NCI-H69 (cell line): ENCODE results near the gene SRMS.

Experiments
- DNase-seq: peaks from one replicate; lab custom pipeline; 2025; lab: John Stamatoyannopoulos, UW

The SRMS gene

DNA sequence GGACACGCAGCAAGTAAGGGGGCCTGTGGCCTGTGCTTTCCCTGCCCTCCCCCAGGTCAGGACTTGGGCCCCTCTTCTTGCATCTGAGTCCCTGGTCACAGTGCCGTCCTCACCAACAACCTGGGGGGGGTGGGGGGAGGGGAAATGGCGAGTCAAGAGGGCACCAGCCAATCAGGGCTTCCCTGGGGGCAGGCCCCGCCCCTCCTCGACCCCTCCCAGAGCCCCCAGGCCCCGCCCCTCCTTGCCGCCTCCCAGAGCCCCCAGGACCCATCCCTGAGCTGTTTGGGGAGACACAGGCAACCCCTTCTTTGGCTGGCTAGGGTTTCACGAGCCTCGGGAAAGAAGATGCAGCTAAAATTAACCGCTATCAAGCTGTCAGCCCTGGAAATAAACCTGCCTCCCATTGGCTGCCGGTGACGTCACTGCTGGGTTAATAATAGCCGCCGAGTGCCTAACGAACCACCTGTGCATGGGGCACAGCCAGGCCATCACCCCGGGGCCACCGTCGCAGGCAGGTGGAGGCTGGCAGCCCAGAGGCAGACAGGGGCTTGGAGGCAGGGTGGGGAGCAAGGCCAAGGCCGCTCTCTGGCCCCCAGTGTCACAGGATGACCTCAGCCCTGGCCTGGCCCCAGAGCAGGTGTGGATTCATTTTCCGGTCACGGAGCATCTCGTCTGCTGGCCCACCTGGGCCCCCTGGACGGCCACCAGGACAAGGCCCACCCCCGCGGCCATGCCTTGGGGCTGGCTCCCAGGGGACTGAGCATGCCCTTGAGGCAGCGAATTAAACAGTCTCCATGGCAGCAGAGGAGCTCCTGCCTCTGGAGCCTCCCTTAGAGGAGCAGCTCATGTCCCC is 45.5 kb downstream of the SRMS start:
- DNase-seq, result peak; percentile 89

DNA sequence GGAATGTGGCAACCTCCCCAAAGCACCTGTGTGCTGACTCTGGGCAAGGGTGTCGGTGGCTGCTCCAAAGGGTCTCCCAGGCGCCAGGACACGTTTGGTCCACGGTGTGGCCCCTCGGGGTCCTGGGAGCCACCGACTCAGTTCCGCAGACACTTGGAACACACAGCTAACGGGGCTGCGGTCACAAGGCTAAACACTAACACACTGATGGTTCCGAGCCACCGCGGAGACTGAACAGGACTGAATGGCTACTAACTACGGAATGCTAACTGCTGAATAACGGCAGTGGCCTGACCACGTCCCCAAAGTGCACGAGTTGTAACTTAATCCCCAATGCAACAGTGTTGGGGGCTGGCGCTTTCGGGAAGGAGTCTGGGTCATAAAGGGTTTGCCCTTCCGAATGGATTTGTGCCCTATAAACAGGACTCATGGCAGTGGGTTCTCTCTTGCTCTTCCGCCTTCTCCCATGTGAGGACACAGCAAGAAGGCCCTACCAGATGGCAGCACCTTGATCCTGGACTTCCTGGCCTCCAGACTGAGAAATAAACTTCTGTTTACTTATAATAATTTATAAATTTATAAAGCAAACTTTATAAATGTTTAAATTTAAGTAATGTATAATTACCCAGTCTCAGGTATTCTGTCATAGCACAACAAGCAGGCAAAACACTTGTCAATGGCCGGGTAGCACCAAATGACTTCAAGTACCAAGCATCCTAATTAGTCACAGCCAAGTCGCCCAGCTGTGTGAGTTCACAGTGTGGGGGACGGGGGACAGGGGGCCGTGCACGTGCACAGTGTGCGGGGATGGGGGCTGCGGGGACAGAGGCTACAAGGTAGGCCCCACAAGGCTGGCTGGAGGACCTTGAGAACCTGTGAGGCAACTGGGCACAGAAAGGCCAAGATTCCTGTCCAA is 46.4 kb downstream of the SRMS start:
- DNase-seq, result peak; percentile 33

DNA sequence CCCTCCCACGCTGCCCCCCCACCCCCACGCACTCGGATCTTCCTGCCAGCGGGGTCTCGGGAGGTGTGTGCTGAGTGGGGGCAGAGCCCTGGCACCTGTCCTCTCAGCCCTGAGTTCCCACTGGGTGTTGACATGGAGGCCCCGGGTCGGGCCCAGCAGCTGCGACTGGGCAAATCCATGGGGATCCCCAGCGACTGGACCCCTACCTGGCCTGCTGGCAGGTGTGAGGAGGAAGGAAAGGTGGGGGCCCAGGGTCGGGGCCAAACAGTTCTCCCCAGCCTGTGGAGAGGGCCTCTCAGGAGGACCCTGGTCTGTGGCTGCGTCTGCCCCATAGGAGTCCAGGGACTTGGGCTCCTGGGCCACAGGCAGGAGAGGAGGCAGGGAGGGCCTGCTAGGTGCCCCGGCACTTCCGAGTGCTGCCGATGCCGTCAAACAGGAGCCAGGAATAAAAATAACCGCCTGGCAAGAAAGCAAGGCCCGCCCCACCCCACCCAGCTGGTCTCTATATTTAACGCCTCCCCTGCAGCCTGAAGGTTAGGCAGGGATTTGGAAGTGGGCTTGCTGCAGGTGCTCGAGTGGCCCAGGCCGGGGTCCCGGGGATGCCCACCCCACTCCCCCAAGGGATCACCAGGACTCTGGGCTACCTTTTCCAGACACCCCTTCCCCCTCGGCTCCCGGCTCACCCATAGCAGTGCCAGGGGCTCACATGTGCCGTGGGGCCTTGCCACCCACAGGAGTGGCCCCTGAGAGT is 47.2 kb downstream of the SRMS start:
- DNase-seq, result peak; percentile 16

DNA sequence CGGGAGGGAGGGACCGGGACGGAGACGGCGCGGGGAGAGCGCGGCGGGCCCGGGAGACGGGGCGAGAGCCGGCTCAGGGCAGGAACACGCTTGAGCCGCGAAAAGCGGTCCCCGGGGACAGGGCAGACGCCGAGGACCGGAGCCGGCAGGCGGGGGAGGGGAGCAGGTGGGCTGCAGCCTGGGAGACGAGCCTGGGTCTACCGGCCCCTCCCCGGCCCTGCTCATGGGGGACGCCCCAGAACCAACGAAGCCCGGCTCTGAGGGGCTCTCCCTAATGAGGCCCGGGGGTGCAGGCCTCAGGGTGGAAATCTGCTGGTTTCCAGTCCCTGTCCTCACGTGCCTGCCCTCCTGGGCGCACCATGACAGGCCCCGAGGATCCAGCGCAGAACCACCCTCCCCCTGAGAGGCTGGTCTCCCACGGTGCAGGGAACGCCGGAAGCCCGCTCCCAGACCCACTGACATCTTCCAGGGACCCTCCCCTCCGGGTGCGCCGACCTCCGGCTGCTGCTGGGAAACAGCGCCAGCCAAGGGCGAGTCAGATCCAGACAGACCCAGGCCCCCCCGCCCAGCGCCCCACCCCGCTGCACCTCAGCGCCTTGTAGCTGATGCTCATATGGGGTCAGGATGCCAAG is 48.1 kb downstream of the SRMS start:
- DNase-seq, result peak; percentile 80

DNA sequence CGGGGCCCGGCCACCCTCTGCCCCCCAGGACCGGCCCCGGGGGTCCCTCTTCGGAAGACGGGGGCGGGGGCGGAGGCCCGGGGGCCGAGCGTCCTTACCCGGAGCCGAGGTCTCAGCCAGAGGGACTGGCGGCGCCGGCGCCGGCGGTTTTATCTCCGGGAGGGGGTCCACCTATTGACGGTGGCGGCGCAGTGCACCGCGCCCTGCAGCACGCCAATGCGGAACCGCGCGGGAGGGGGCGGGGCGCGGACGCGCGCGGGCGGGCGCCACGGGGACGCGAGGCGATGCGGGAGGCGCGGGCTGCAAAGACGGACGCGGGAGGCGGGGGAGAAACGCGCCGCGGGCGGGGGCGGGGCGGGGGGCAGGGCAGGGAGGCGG is 48.6 kb downstream of the SRMS start, which contains the start of gene EEF1A2:
Gene EEF1A2 (minus strand): TSS at position 124 of the 378 bp plus-strand sequence. CDS start 1,320 bp downstream, outside the sequence.
- DNase-seq, result peak; percentile 80

- DNase-seq, result peak; percentile 57
Measured at GRCh38 chr20:63497946-63498935, 49.3 kb downstream of the SRMS start.

DNA sequence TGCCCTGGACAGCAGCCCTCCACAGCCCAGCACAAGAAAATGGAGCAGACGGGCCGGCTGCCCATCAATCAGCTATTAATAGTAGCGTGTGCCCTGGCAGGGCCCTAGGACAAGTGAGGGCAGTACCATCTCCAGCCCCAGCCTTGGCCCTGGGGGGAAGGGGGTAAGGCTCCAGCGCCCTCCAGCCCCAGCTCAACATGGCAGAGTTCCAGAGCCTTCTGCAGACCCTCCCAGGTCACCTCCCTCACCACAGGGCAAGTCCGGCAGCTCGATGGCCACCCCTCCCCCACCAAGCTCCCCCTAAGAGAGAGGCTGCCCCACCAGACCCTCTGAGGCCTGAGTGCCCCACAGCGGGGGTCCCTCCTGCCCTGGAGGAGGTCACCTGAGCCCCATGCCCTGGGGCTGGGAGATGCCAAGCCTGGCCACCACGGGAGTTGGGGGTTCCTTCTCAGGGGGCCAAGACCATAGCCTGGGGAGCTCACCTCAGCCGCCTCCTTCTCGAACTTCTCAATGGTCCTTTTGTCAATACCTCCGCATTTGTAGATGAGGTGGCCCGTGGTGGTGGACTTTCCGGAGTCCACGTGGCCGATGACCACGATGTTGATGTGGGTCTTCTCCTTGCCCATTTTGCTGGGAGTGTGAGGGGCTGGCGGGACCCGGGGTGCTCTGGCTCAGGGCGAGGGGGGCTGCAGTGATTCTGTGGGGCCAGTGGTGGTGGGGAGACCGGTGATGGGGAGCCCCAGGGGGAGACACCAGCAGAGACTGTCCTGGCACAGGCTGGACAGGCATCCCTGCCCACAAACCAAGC is 50.2 kb downstream of the SRMS start:
- no peak for DNase-seq

DNA sequence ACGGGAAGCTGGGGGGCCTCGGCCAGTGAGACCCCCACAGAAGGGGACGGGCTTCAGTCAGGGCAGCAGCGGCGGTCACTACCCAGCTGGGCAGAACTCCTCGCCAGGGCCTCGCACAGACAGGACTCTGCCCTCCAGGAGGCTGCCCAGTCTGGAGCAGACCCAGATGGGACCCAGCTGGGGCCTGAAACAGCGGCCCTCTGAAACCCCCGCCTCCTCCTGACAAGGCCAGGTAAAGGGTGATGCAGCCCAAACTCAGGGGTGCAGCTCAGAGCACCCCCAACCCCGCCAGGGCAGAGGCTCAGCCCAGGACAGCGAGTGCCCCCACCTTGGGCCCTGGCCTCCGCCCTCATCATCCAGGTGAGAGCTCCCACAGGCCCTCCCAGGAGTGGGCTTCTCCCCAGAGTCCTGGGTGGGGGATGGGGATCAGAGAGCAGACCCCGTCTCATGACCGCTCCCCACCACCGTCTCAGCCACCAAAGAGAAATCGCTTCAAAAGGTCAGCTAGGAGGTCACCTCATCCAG is 50.9 kb downstream of the SRMS start:
- no peak for DNase-seq

- peak; percentile 29 for DNase-seq
Measured at GRCh38 chr20:63495741-63496595, 51.6 kb downstream of the SRMS start.

GRCh38 chr20:63495167-63495720 is 52.3 kb downstream of the SRMS start:
- DNase-seq, result no peak

GRCh38 chr20:63494420-63495166 is 53.0 kb downstream of the SRMS start:
- no peak for DNase-seq

DNA sequence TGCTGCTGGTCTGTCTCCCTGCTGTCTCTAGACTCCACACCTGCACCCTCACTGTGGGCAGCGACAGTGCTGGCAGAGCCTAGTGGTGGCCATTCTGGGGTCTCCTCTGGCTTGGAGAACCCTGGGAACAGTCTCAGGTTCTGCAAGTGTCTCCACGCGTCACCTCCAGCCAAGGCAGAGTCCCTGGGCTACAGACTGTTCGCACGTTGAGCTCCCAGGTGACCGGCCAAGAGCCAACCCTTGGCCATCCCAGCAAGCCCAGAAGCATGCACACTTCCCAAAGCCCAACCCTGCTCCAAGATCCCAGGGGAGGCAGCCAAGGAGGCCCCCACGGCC is 53.5 kb downstream of the SRMS start:
- DNase-seq, result no peak

- no peak for DNase-seq
Measured at GRCh38 chr20:63493563-63494020, 54.0 kb downstream of the SRMS start.

DNA sequence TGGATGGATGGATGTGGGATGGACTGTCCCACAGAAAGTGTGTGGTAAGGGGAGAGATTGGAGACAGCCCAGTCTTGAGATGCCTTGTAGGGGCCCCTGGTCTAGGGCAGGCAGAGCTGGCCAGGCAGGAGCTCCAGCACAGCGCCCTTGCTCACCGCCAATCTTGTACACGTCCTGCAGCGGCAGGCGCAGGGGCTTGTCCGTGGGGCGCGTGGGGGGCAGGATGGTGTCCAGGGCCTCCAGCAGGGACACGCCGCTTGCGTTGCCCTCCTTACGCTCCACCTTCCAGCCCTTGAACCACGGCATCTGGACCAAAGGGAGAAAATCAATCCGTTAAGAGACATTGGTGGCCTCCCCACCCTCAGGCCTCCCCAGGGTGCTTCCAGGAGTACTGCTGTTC is 54.6 kb downstream of the SRMS start:
- no peak for DNase-seq

GRCh38 chr20:63492518-63492917 is 55.0 kb downstream of the SRMS start:
- no peak for DNase-seq

DNA sequence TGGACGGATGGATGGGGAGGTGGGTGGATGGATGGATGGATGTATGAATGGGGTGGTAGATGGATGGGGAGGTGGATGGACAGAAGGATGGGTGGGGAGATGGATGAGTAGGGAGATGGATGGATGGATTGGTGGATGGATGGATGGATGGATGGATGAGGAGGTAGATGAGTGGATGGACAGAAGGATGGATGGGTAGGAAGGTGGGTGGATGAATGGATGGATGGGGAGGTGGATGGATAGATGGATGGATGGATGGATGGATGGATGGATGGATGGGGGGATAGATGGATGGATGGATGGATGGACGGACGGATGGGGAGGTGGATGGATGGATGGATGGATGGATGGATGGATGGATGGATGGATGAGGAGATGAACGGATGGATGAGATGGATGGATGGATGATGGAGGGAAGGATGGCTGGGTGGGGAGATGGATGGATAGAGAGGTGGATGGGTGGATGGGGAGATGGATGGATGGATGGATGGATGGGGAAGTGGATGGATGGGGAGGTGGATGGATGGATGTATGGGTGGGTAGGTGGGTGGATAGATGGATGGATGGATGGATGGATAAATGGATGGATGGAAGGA is 55.8 kb downstream of the SRMS start:
- no peak for DNase-seq

DNA sequence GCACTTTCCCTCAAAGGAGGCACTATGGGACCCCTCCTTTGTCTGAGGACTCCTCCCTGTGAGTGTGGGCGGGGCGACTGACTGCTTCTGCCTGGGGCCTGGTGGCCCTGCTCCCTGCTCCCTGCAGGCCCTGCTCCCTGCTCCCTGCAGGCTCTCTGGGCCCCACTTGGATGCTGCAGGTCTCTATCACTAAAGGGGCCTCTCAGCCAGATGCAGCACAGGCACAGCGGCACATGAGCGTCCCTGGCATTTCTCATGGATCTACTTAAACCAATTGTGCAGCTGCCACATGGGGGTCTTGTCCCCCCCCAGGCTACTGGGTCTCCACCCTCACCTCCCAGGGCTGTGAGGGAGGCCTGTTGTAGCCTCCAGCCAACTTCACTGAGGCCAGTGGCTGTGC is 56.5 kb downstream of the SRMS start:
- no peak for DNase-seq
